Measurements from ENCODE around the gene MESP1.

MESP1 gene

GRCh38 chr15:89724621-89725020 lies 26.4 kb downstream of the MESP1 start:
- no peak for DNase-seq (ENCODE audit: low read depth in 2 of 2)

GRCh38 chr15:89723031-89723430 lies 28.0 kb downstream of the MESP1 start:
- no peak for DNase-seq (ENCODE audit: low read depth in 2 of 2)

- no peak for DNase-seq (ENCODE audit: low read depth in 2 of 2)
Measured at GRCh38 chr15:89714775-89715174, 36.3 kb downstream of the MESP1 start.

- DNase-seq (ENCODE audit: low read depth in 2 of 2) = no peak
Measured at GRCh38 chr15:89707577-89707976, 43.5 kb downstream of the MESP1 start.

GRCh38 chr15:89704411-89704810 lies 46.6 kb downstream of the MESP1 start:
- DNase-seq (ENCODE audit: low read depth in 2 of 2) = no peak

Data from stimulated activated CD8-positive, alpha-beta memory T cell treated with anti-CD3 and anti-CD28 coated beads, Interleukin-2, amount 100 ng/mL, for 48 hours (primary cell).